Thoracic aorta (tissue), 2 donors: ENCODE results near the gene U2AF1L4. TPM values are rescaled to one million over a fixed set of nuclear protein-coding genes. Genes with fewer than 3 reads are reported as not detected.

Source experiments
- ATAC-seq: fragments of 150-250 bp; one replicate; pipeline ENCODE4 v1.8.0; 2017; ENCODE audit warnings: low read depth; ENCODE audit not compliant: insufficient number of reproducible peaks, low FRiP score
- DNase-seq: peaks from one replicate; pipeline ENCODE4 v3.0.0-alpha.2; 2020; ENCODE audit warnings: low spot score
- H3K27ac ChIP-seq, 2 donors: fragments of 200-600 bp; sonication (generic); 1 replicate in 1 of 2; 2 replicates in 1 of 2; pipeline ENCODE4 v1.5.1; 2016; ENCODE audit warnings: mild to moderate bottlenecking in 2 of 2, moderate library complexity in 2 of 2
- H3K27me3 ChIP-seq: fragments of 200-600 bp; sonication (generic); replicated peaks from 2 replicates; pipeline ENCODE4 v1.6.0; 2016; ENCODE audit warnings: mild to moderate bottlenecking; ENCODE audit not compliant: insufficient read depth
- H3K36me3 ChIP-seq: fragments of 200-600 bp; sonication (generic); one replicate; pipeline ENCODE4 v1.5.1; 2016
- H3K4me1 ChIP-seq, 2 donors: fragments of 200-600 bp; sonication (generic); 1 replicate in 1 of 2; 2 replicates in 1 of 2; pipeline versions ENCODE4 v1.5.1 to v1.6.0; 2016; ENCODE audit warnings: low read depth in 2 of 2, mild to moderate bottlenecking in 1 of 2; ENCODE audit not compliant: control insufficient read depth in 1 of 2
- H3K4me3 ChIP-seq: fragments of 200-600 bp; sonication (generic); 2 replicates; pipeline ENCODE4 v1.5.1; 2016; ENCODE audit warnings: mild to moderate bottlenecking
- H3K9me3 ChIP-seq: fragments of 200-600 bp; sonication (generic); 2 replicates; pipeline ENCODE4 v1.5.1; 2016
- total RNA-seq, 2 donors: library from RNA; depleted of rRNA; stranded (reverse); fragments of >200 nt; gene quantifications; one replicate each; pipeline versions ENCODE4 v1.1.0 to v1.2.3, GENCODE V29; 2016
- TF ChIP-seq, protein P1 (sequence below): fragments of 200-600 bp; sonication (generic); IDR thresholded peaks from one replicate; pipeline ENCODE4 v1.5.1; 2019; ENCODE audit warnings: antibody characterized with exemption

U2AF1L4 gene
- total RNA-seq, 2 donors from 2014 or later, result 34.4 to 42.6 TPM

DNA sequence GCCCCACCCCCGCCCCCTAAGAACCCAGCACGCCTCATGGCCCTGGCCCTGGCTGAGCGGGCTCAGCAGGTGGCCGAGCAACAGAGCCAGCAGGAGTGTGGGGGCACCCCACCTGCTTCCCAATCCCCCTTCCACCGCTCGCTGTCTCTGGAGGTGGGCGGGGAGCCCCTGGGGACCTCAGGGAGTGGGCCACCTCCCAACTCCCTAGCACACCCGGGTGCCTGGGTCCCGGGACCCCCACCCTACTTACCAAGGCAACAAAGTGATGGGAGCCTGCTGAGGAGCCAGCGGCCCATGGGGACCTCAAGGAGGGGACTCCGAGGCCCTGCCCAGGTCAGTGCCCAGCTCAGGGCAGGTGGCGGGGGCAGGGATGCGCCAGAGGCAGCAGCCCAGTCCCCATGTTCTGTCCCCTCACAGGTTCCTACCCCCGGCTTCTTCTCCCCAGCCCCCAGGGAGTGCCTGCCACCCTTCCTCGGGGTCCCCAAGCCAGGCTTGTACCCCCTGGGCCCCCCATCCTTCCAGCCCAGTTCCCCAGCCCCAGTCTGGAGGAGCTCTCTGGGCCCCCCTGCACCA is 42.1 kb upstream of the U2AF1L4 start:
- Histone ChIP-seq H3K4me3 (no peak overlapping the region), H3K36me3 (peaks cover 10% of the 10 kb centered on the region), H3K9me3 (no peaks in the 10 kb centered on the region), H3K27ac (no peak overlapping the region), H3K4me1 (no peaks in the 10 kb centered on the region), H3K27me3 (no peaks in the 10 kb centered on the region)
- TF ChIP-seq, protein P1, sequence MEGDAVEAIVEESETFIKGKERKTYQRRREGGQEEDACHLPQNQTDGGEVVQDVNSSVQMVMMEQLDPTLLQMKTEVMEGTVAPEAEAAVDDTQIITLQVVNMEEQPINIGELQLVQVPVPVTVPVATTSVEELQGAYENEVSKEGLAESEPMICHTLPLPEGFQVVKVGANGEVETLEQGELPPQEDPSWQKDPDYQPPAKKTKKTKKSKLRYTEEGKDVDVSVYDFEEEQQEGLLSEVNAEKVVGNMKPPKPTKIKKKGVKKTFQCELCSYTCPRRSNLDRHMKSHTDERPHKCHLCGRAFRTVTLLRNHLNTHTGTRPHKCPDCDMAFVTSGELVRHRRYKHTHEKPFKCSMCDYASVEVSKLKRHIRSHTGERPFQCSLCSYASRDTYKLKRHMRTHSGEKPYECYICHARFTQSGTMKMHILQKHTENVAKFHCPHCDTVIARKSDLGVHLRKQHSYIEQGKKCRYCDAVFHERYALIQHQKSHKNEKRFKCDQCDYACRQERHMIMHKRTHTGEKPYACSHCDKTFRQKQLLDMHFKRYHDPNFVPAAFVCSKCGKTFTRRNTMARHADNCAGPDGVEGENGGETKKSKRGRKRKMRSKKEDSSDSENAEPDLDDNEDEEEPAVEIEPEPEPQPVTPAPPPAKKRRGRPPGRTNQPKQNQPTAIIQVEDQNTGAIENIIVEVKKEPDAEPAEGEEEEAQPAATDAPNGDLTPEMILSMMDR, result no peak
- DNase-seq (no peak), ATAC-seq (no peak)

DNA sequence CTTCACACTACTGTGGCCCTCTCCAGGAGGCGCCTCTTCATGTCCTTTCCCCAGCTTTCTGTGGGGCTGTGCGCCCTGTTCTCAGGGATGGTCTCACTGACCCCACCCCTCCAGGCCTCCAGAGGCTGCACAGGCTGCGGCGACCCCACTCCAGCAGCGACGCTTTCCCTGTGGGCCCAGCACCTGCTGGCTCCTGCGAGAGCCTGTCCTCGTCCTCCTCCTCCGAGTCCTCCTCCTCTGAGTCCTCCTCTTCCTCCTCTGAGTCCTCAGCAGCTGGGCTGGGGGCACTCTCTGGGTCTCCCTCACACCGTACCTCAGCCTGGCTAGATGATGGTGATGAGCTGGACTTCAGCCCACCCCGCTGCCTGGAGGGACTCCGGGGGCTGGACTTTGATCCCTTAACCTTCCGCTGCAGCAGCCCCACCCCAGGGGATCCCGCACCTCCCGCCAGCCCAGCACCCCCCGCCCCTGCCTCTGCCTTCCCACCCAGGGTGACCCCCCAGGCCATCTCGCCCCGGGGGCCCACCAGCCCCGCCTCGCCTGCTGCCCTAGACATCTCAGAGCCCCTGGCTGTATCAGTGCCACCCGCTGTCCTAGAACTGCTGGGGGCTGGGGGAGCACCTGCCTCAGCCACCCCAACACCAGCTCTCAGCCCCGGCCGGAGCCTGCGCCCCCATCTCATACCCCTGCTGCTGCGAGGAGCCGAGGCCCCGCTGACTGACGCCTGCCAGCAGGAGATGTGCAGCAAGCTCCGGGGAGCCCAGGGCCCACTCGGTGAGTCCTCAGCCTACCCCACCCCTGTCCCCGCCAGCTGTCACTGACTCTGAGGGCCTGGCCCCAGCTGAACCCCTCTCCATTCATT is 41.3 kb upstream of the U2AF1L4 start:
- TF ChIP-seq, protein P1, result no peak
- no peaks in the 10 kb centered on the region for H3K4me1 ChIP-seq
- no peak for ATAC-seq

DNA sequence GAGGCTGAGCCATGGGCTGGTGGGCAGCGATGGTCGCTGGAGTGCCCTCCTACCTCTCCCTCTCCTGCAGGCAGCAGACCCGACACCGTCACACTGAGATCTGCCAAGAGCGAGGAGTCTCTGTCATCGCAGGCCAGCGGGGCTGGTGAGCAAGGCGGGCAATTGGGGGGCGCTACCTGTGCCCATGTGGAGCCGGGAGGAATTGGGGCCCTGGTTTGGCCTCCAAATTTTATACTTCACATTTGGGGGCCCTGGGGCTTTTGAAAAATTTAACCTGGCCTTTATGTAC is 40.1 kb upstream of the U2AF1L4 start:
- Histone ChIP-seq H3K4me3 (no peak overlapping the region), H3K9me3 (no peaks in the 10 kb centered on the region), H3K4me1 (no peaks in the 10 kb centered on the region), H3K36me3 (peaks cover 18% of the 10 kb centered on the region), H3K27me3 (no peaks in the 10 kb centered on the region), H3K27ac (no peak overlapping the region)
- ATAC-seq (no peak), DNase-seq (no peak)
- TF ChIP-seq, protein P1, result no peak

More for the DNA sequence above, 41.3 kb upstream of the U2AF1L4 start:
- H3K27me3 ChIP-seq, result no peaks in the 10 kb centered on the region
- no peak overlapping the region for H3K27ac ChIP-seq
- DNase-seq, result no peak
- no peak overlapping the region for H3K4me3 ChIP-seq
- H3K36me3 ChIP-seq, result peaks cover 14% of the 10 kb centered on the region
- no peaks in the 10 kb centered on the region for H3K9me3 ChIP-seq

- H3K27me3 ChIP-seq, result no peaks in the 10 kb centered on the region
- TF ChIP-seq, protein P1, result no peak
- H3K9me3 ChIP-seq, result no peaks in the 10 kb centered on the region
- no peaks in the 10 kb centered on the region for H3K4me1 ChIP-seq
- no peak for DNase-seq
- H3K27ac ChIP-seq, result no peak overlapping the region
- H3K4me3 ChIP-seq, result no peak overlapping the region
- H3K36me3 ChIP-seq, result peaks cover 21% of the 10 kb centered on the region
- ATAC-seq, result no peak
These were observed 39.5 kb upstream of the U2AF1L4 start for GRCh38 chr19:35784503-35785338.
